ENCODE results near the gene TMPRSS13. TPM values are rescaled to one million over a fixed set of nuclear protein-coding genes. Genes with fewer than 3 reads are reported as not detected.

The TMPRSS13 gene
- polyA plus RNA-seq, 1 donor from 2014 or later, result not detected

DNA sequence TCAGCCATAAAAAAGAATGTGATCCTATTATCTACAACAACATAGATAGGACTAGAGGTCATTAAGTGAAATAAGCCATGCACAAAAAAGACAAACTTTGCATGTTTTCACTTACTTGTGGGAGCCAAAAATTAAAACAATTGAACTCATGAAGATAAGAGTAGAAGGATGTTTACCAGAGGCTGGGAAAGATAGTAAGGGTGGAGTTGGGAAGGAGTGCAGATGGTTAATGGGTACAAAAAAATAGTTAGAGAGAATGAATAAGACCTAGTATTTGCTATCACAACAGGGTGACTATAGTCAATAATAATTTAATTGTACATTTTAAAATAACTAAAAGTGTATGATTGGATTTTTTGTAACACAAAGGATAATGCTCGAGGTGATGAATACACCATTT lies 29.7 kb upstream of the TMPRSS13 start:
- no peaks in the 10 kb centered on the region for H3K27me3 ChIP-seq (ENCODE audit: insufficient read depth, low read depth, low read length)
- no peak overlapping the region for H3K9ac ChIP-seq (ENCODE audit: low read length)
- H3K27ac ChIP-seq (ENCODE audit: low read length), result no peak overlapping the region
- H3K79me2 ChIP-seq (replicated peaks; ENCODE audit: insufficient read depth, low read length), result no peaks in the 10 kb centered on the region
- H3K9me2 ChIP-seq (ENCODE audit: insufficient read depth, low read length), result no peaks in the 10 kb centered on the region
- H3F3A ChIP-seq (ENCODE audit: insufficient read depth, low read length, poor library complexity, severe bottlenecking), result no peaks in the 10 kb centered on the region
- H3K9me3 ChIP-seq (ENCODE audit: low read length), result no peaks in the 10 kb centered on the region
- H3K36me3 ChIP-seq (ENCODE audit: insufficient read depth, low read length), result no peaks in the 10 kb centered on the region
- TF ChIP-seq REST (IDR thresholded peaks at IDR 0.05; ENCODE audit: borderline replicate concordance), result no peak
- no peak for TF ChIP-seq MXI1 (conservative IDR thresholded peaks at IDR 0.05; ENCODE audit: poor library complexity, severe bottlenecking)
- TF ChIP-seq EP300 (conservative IDR thresholded peaks at IDR 0.05; ENCODE audit: poor library complexity, severe bottlenecking), result no peak
- no peak for TF ChIP-seq POLR2AphosphoS5 (IDR thresholded peaks at IDR 0.05)
- TF ChIP-seq CTCF (IDR thresholded peaks at IDR 0.05; ENCODE audit: poor library complexity, severe bottlenecking), result no peak
- no peak for TF ChIP-seq SMC3 (conservative IDR thresholded peaks at IDR 0.05; ENCODE audit: poor library complexity)
- TF ChIP-seq EZH2 (IDR thresholded peaks at IDR 0.05; ENCODE audit: borderline replicate concordance, insufficient read depth, low read length, poor library complexity, severe bottlenecking), result no peak
- TF ChIP-seq RAD21 (conservative IDR thresholded peaks at IDR 0.05), result no peak
- TF ChIP-seq TAF1 (IDR thresholded peaks at IDR 0.05; ENCODE audit: low read depth), result no peak
- no peak overlapping the region for H3K4me3 ChIP-seq (ENCODE audit: low read length)
- H4K20me1 ChIP-seq (ENCODE audit: insufficient read depth), result no peaks in the 10 kb centered on the region
- no peak overlapping the region for H3K4me2 ChIP-seq (ENCODE audit: low read length)
- H2AFZ ChIP-seq (ENCODE audit: low read depth, low read length), result no peak overlapping the region

DNA sequence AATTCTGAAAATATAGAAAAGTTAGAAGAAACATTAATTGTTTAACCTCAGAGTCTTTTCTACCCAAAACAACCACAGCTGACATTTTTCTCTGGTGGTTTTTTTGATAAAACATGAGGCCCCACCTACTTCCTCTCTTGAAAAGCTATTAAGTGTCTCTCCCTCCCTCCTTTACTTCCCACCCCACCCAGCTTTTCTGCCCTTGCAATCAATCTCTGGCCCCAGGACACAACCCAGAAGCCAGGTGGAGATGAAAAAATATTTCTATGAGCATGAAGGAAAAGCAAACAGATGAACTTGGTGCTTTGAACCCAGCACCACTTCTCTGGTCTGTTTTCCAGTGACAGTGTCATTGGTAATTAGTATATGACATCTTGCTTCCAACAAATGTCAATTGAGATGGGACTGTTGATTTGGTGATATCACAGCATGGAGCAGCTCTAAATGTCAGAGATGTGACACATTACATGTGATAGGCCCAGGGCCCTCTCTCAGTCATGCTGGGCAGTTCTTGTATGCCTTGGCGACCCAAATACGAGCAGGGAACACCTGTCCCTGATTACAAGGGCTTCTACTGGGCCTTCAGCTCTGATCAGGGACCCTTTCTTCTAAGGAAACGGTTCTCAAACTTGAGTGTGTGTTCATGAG lies 23.9 kb upstream of the TMPRSS13 start:
- H3K9ac ChIP-seq (ENCODE audit: low read length), result no peak overlapping the region
- no peaks in the 10 kb centered on the region for H3K36me3 ChIP-seq (ENCODE audit: insufficient read depth, low read length)
- no peaks in the 10 kb centered on the region for H3F3A ChIP-seq (ENCODE audit: insufficient read depth, low read length, poor library complexity, severe bottlenecking)
- TF ChIP-seq SMC3 (conservative IDR thresholded peaks at IDR 0.05; ENCODE audit: poor library complexity), result no peak
- TF ChIP-seq TAF1 (IDR thresholded peaks at IDR 0.05; ENCODE audit: low read depth), result no peak
- H3K27ac ChIP-seq (ENCODE audit: low read length), result no peak overlapping the region
- no peaks in the 10 kb centered on the region for H3K9me2 ChIP-seq (ENCODE audit: insufficient read depth, low read length)
- no peaks in the 10 kb centered on the region for H4K20me1 ChIP-seq (ENCODE audit: insufficient read depth)
- no peaks in the 10 kb centered on the region for H3K79me2 ChIP-seq (replicated peaks; ENCODE audit: insufficient read depth, low read length)
- H2AFZ ChIP-seq (ENCODE audit: low read depth, low read length), result no peak overlapping the region
- H3K9me3 ChIP-seq (ENCODE audit: low read length), result no peaks in the 10 kb centered on the region
- H3K4me2 ChIP-seq (ENCODE audit: low read length), result no peak overlapping the region
- H3K27me3 ChIP-seq (ENCODE audit: insufficient read depth, low read depth, low read length), result no peaks in the 10 kb centered on the region
- H3K4me3 ChIP-seq (ENCODE audit: low read length), result no peak overlapping the region

Measured in neural cell (in vitro differentiated cells).